GM12878 (cell line): ENCODE results near the gene ADAMTSL2. TPM values are rescaled to one million over a fixed set of nuclear protein-coding genes. Genes with fewer than 3 reads are reported as not detected.

Experiments used
- ATAC-seq: fragments of 200-7000 bp; cut with Tn5 transposase; 3 replicates; pipeline ENCODE4 v1.9.1; 2020; ENCODE audit warnings: mild to moderate bottlenecking, moderate library complexity
- BruUV-seq: library from RNA; stranded (reverse); fragments of 400-500 nt; replicated peaks from 2 replicates; lab custom pipeline; 2021; lab: Mats Ljungman, UMichigan
- CTCF ChIA-PET: fragments of 300-600 bp; sonication (Branson Sonifier 250); formaldehyde crosslinking; extraction: SDS; loops from one replicate; lab custom pipeline; 2021; ENCODE audit warnings: inconsistent platforms; lab: Yijun Ruan, JAX
- POLR2A ChIA-PET: fragments of 350-600 bp; formaldehyde crosslinking; extraction: SDS; loops from one replicate; lab custom pipeline; 2021; ENCODE audit warnings: inconsistent platforms; lab: Charles Lee
- RAD21 ChIA-PET: fragments of 300-600 bp; sonication (Branson Sonifier 250); formaldehyde crosslinking; loops from one replicate; lab custom pipeline; 2023; ENCODE audit warnings: antibody characterized with exemption; ENCODE audit not compliant: unreplicated experiment; lab: Charles Lee
- SMC1A ChIA-PET: fragments of 300-600 bp; sonication (Branson Sonifier 250); formaldehyde crosslinking; loops from one replicate; lab custom pipeline; 2023; ENCODE audit not compliant: unreplicated experiment, uncharacterized antibody; lab: Charles Lee
- DNase-seq: peaks from one replicate; pipeline ENCODE4 v3.0.0-alpha.2; 2011; ENCODE audit warnings: low read depth, low spot score
- FAIRE-seq: peaks from 3 replicates; lab custom pipeline; 2011; peaks lifted over from hg19 to GRCh38; lab: Jason Lieb, UNC
- H2AFZ ChIP-seq: 2 replicates; pipeline ENCODE4 v1.6.0; 2011; ENCODE audit warnings: low read depth, low read length, control low read depth; ENCODE audit not compliant: control insufficient read depth
- H3K27ac ChIP-seq: 2 replicates; pipeline ENCODE4 v1.5.1; 2011; ENCODE audit warnings: control low read depth; ENCODE audit not compliant: control insufficient read depth, insufficient read depth
- H3K27me3 ChIP-seq, 2 experiments: replicated peaks in 1 of 2; 2 replicates each; pipeline versions ENCODE4 v1.6.0 to v1.6.1; 2011; ENCODE audit warnings: low read length in 1 of 2; ENCODE audit not compliant: control insufficient read depth in 2 of 2, insufficient read depth in 2 of 2
- H3K36me3 ChIP-seq, 2 experiments: 2 replicates each; pipeline ENCODE4 v1.5.1; 2011; ENCODE audit warnings: low read length in 1 of 2; ENCODE audit not compliant: control insufficient read depth in 2 of 2, insufficient read depth in 2 of 2
- H3K4me1 ChIP-seq: 2 replicates; pipeline ENCODE4 v1.6.1; 2011; ENCODE audit warnings: mild to moderate bottlenecking, low read length, moderate library complexity, mixed read lengths; ENCODE audit not compliant: control insufficient read depth, insufficient read depth
- H3K4me2 ChIP-seq: 2 replicates; pipeline ENCODE4 v1.6.0; 2011; ENCODE audit warnings: control low read depth; ENCODE audit not compliant: control insufficient read depth, insufficient read depth
- H3K4me3 ChIP-seq: fragments of 200-600 bp; sonication (generic); 2 replicates; pipeline ENCODE4 v1.5.1; 2016
- H3K79me2 ChIP-seq: 2 replicates; pipeline ENCODE4 v1.6.0; 2011; ENCODE audit warnings: low read length; ENCODE audit not compliant: control insufficient read depth, insufficient read depth
- H3K9ac ChIP-seq: 2 replicates; pipeline ENCODE4 v1.8.0; 2011; ENCODE audit warnings: low read length, control low read depth, mixed read lengths; ENCODE audit not compliant: control insufficient read depth, insufficient read depth
- H3K9me3 ChIP-seq: replicated peaks from 3 replicates; pipeline ENCODE4 v1.5.1; 2011; ENCODE audit warnings: mild to moderate bottlenecking, low read length; ENCODE audit not compliant: control insufficient read depth, insufficient read depth
- H4K20me1 ChIP-seq: 2 replicates; pipeline ENCODE4 v1.6.0; 2011; ENCODE audit not compliant: control insufficient read depth, insufficient read depth
- ASH2L ChIP-seq: fragments of 300-600, 200-600 bp; sonication (generic); IDR thresholded peaks from 2 replicates; pipeline ENCODE4 v1.6.1; 2017; ENCODE audit warnings: low read depth, mild to moderate bottlenecking, borderline replicate concordance
- ATF3 ChIP-seq: IDR thresholded peaks from 2 replicates; pipeline ENCODE4 v1.6.1; 2011; ENCODE audit warnings: low read depth, mild to moderate bottlenecking, low read length, moderate library complexity, borderline replicate concordance; ENCODE audit errors: extremely low read depth
- CBFB ChIP-seq: IDR thresholded peaks from 2 replicates; pipeline ENCODE4 v1.6.1; 2016; ENCODE audit warnings: antibody characterized with exemption, low read depth
- CREB1 ChIP-seq: IDR thresholded peaks from 2 replicates; pipeline ENCODE4 v1.6.1; 2012; ENCODE audit warnings: low read depth, mild to moderate bottlenecking, inconsistent platforms
- GATAD2B ChIP-seq: fragments of 450-650 bp; conservative IDR thresholded peaks from 2 replicates; pipeline ENCODE4 v1.6.1; 2017; ENCODE audit warnings: low read depth, mild to moderate bottlenecking, moderate library complexity
- HSF1 ChIP-seq: fragments of 150-350 bp; IDR thresholded peaks from 2 replicates; pipeline ENCODE4 v1.6.1; 2014; ENCODE audit warnings: mild to moderate bottlenecking, low read depth, low read length
- IKZF1 ChIP-seq: fragments of 450-650 bp; conservative IDR thresholded peaks from 2 replicates; pipeline ENCODE4 v1.6.1; 2017; ENCODE audit warnings: antibody characterized with exemption, mild to moderate bottlenecking
- KAT2A ChIP-seq: conservative IDR thresholded peaks from 2 replicates; pipeline ENCODE4 v1.6.1; 2011; ENCODE audit warnings: low read depth, low read length; ENCODE audit not compliant: control insufficient read depth
- MAX ChIP-seq: IDR thresholded peaks from 2 replicates; pipeline ENCODE4 v1.6.1; 2012; ENCODE audit warnings: low read depth, low read length, improper control_type of control experiment
- MYC ChIP-seq: IDR thresholded peaks from 2 replicates; pipeline ENCODE4 v1.6.1; 2011; ENCODE audit warnings: mild to moderate bottlenecking, low read length, moderate library complexity, inconsistent platforms; ENCODE audit not compliant: insufficient read depth, insufficient replicate concordance, insufficient read length, severe bottlenecking
- NBN ChIP-seq: fragments of 450-650 bp; IDR thresholded peaks from 2 replicates; pipeline ENCODE4 v1.6.1; 2016
- PAX5 ChIP-seq: IDR thresholded peaks from 2 replicates; pipeline ENCODE4 v1.6.1; 2011; ENCODE audit warnings: low read depth, low read length, borderline replicate concordance
- POLR2A ChIP-seq: IDR thresholded peaks from 2 replicates; pipeline ENCODE4 v1.6.1; 2011; ENCODE audit warnings: low read depth, mild to moderate bottlenecking, low read length
- RAD21 ChIP-seq: IDR thresholded peaks from 2 replicates; pipeline ENCODE4 v1.6.1; 2011; ENCODE audit warnings: mild to moderate bottlenecking, low read depth, low read length, moderate library complexity; ENCODE audit not compliant: insufficient read depth
- SMAD1 ChIP-seq: fragments of 450-650 bp; IDR thresholded peaks from 2 replicates; pipeline ENCODE4 v1.6.1; 2018; ENCODE audit warnings: mild to moderate bottlenecking, low read depth; ENCODE audit not compliant: partially characterized antibody
- SMAD5 ChIP-seq: IDR thresholded peaks from 2 replicates; pipeline ENCODE4 v1.6.1; 2016; ENCODE audit warnings: antibody characterized with exemption, low read depth
- ZNF207 ChIP-seq: fragments of 450-650 bp; IDR thresholded peaks from 2 replicates; pipeline ENCODE4 v1.6.1; 2014; ENCODE audit warnings: antibody characterized with exemption, mild to moderate bottlenecking, borderline replicate concordance
- ZNF622 ChIP-seq: fragments of 450-650 bp; IDR thresholded peaks from 2 replicates; pipeline ENCODE4 v1.6.1; 2017; ENCODE audit warnings: mild to moderate bottlenecking, inconsistent platforms
- WGBS: methylation state at CpG from one replicate; pipeline ENCODE4 v1.1.6; 2016; ENCODE audit warnings: low lambda C conversion rate; ENCODE audit not compliant: insufficient replicate concordance, insufficient coverage; ENCODE audit errors: missing lambda C conversion rate; 5-methylcytosine and 5-hydroxymethylcytosine counted together
- in situ Hi-C: fragments of 300-500 bp; cut with MboI; formaldehyde crosslinking; loops from 9 replicates; pipeline ENCODE4 v1.14.3; 2018; ENCODE audit warnings: mixed read lengths
- intact Hi-C: fragments of 100-400 bp; cut with micrococcal nuclease; formaldehyde crosslinking; loops from one replicate; pipeline ENCODE4 v1.14.2; 2022; ENCODE audit not compliant: unreplicated experiment
- polyA plus RNA-seq, 11 experiments: library from polyadenylated mRNA; depleted of rRNA in 4 of 11; unstranded in 6 of 11; stranded (reverse) in 5 of 11; fragments of >200 nt; fragmentation: Nextera tagmentation in 4 of 11; fragmentation: Illumina TruSeq in 1 of 11; extraction: Ambion mirVana in 4 of 11; extraction: Trizol in 1 of 11; gene quantifications; 1 replicate in 1 of 11; 2 replicates in 10 of 11; pipeline versions ENCODE4 v1.2.1 to v1.2.3, GENCODE V29; 2011 to 2016; ENCODE audit warnings: inconsistent platforms in 2 of 11, missing spikeins in 2 of 11, low read depth in 1 of 11
- total RNA-seq, 4 experiments: library from RNA; depleted of rRNA in 3 of 4; stranded (reverse); fragments of >200 nt in 3 of 4; fragmentation: Illumina TruSeq in 1 of 4; extraction: Trizol in 1 of 4; gene quantifications; 2 replicates each; pipeline versions ENCODE4 v1.2.1 to v1.2.3, GENCODE V29; 2013 to 2021

Gene ADAMTSL2
- total and polyA plus RNA-seq, 10 of the 15 experiments (the other 5 are each of a cell fraction or from before 2014, with no cell fraction given), result 0.07 TPM; not detected in 9

GRCh38 chr9:133614678-133615077 lies 80.2 kb downstream of the ADAMTSL2 start:
- Histone ChIP-seq H3K4me2 (no peak overlapping the region), H3K9ac (no peak overlapping the region), H2AFZ (no peak overlapping the region), H3K27me3 (peaks cover 0 to 3% of the 10 kb centered on the region in 2 experiments; a peak in 2 of 4 replicates), H3K4me3 (no peak overlapping the region), H4K20me1 (no peaks in the 10 kb centered on the region), H3K36me3 (no peaks in the 10 kb centered on the region), H3K79me2 (no peaks in the 10 kb centered on the region), H3K4me1 (peaks cover 1% of the 10 kb centered on the region; the same call in 1 of the 2 replicates), H3K27ac (no peak overlapping the region), H3K9me3 (no peaks in the 10 kb centered on the region)
- DNase-seq (no peak), ATAC-seq (no peak), FAIRE-seq (no peak)
- RAD21 ChIA-PET, result interaction anchor here (0.5 kb wide), 1 partner anchor 680 kb away, joined by 3 read pairs; no protein-coding TSS in a partner anchor
- TF ChIP-seq HSF1, result no peak
- TF ChIP-seq KAT2A, result no peak
- no peak for TF ChIP-seq MAX
- TF ChIP-seq POLR2A, result no peak
- TF ChIP-seq PAX5, result no peak
- TF ChIP-seq ZNF207, result no peak
- no peak for TF ChIP-seq MYC
- no peak for TF ChIP-seq SMAD1
- no peak for TF ChIP-seq RAD21
- TF ChIP-seq IKZF1, result no peak
- no peak for TF ChIP-seq CBFB
- no peak for TF ChIP-seq ZNF622
- TF ChIP-seq CREB1, result no peak
- no peak for TF ChIP-seq SMAD5
- TF ChIP-seq ASH2L, result no peak
- no peak for TF ChIP-seq GATAD2B
- TF ChIP-seq ATF3, result no peak
- TF ChIP-seq NBN, result no peak
- POLR2A ChIA-PET, result no interaction called here
- CTCF ChIA-PET, result no interaction called here
- SMC1A ChIA-PET, result no interaction called here
- 30% methylated on average over 4 of the region's 5 CpGs for WGBS
- BruUV-seq, result no TSS peak
- in situ Hi-C loops (no loop called here), intact Hi-C loops (no loop called here)
